HepG2 (cell line): ENCODE measurements around the gene LIF. TPM values are rescaled to one million over a fixed set of nuclear protein-coding genes. Genes with fewer than 3 reads are reported as not detected.
A peak's percentile ranks its signal among the peaks of the same experiment; 100 is the strongest.

Experiments
- ATAC-seq: fragments of 200-7000 bp; cut with Tn5 transposase; 3 replicates; pipeline ENCODE4 v1.9.1; 2020; ENCODE audit warnings: mild to moderate bottlenecking, moderate library complexity
- BruUV-seq: library from RNA; stranded (reverse); fragments of 400-500 nt; replicated peaks from 2 replicates; lab custom pipeline; 2021; lab: Mats Ljungman, UMichigan
- CTCF ChIA-PET: fragments of 300-600 bp; formaldehyde crosslinking; extraction: SDS; loops from one replicate; lab custom pipeline; 2021; ENCODE audit warnings: low total read pairs, inconsistent platforms, low intra/inter-chr PET ratio; lab: Yijun Ruan, JAX
- POLR2A ChIA-PET: fragments of 350-600 bp; sonication (Branson Sonifier 250); formaldehyde crosslinking; loops from one replicate; lab custom pipeline; 2020; ENCODE audit warnings: antibody characterized with exemption, inconsistent platforms; lab: Yijun Ruan, JAX
- DNase-seq: peaks from one replicate; pipeline ENCODE4 v3.0.0-alpha.2; 2015; ENCODE audit warnings: low spot score
- FAIRE-seq: peaks from 3 replicates; lab custom pipeline; 2011; peaks lifted over from hg19 to GRCh38; lab: Jason Lieb, UNC
- H2AFZ ChIP-seq: one replicate; pipeline ENCODE4 v1.6.1; 2011; ENCODE audit warnings: low read length, inconsistent platforms
- H3K27ac ChIP-seq: fragments of 300-600 bp; 3 replicates; pipeline ENCODE4 v1.8.0; 2011; ENCODE audit warnings: mixed run types, mild to moderate bottlenecking, mixed read lengths, low read length, inconsistent platforms; ENCODE audit not compliant: insufficient read depth; ENCODE audit errors: extremely low read length
- H3K27me3 ChIP-seq, 2 experiments: fragments of 200-600 bp in 1 of 2; 2 replicates in 1 of 2; 3 replicates in 1 of 2; pipeline versions ENCODE4 v1.6.0 to v1.8.0; 2011; ENCODE audit warnings: low read length in 2 of 2, mild to moderate bottlenecking in 2 of 2, moderate library complexity in 2 of 2, inconsistent platforms in 1 of 2; ENCODE audit not compliant: insufficient read depth in 2 of 2, control insufficient read depth in 1 of 2
- H3K36me3 ChIP-seq, 2 experiments: fragments of 200-600 bp in 1 of 2; replicated peaks in 1 of 2; 2 replicates in 1 of 2; 3 replicates in 1 of 2; pipeline versions ENCODE4 v1.5.1 to v1.8.0; 2011; ENCODE audit warnings: low read length in 2 of 2, inconsistent platforms in 1 of 2; ENCODE audit not compliant: insufficient read depth in 2 of 2, control insufficient read depth in 1 of 2
- H3K4me1 ChIP-seq: 2 replicates; pipeline ENCODE4 v1.5.1; 2012; ENCODE audit warnings: low read length, inconsistent platforms; ENCODE audit not compliant: insufficient read depth
- H3K4me2 ChIP-seq: 2 replicates; pipeline ENCODE4 v1.6.0; 2011; ENCODE audit warnings: low read depth, low read length, inconsistent platforms
- H3K4me3 ChIP-seq, 3 experiments: fragments of 200-600 bp in 1 of 3; sonication (generic), shearing (Covaris generic) in 1 of 3; replicated peaks in 1 of 3; 2 replicates each; pipeline ENCODE4 v1.5.1; 2011 to 2016; ENCODE audit warnings: low read length in 3 of 3, inconsistent platforms in 2 of 3, low read depth in 2 of 3, mild to moderate bottlenecking in 2 of 3, control low read depth in 1 of 3, mixed read lengths in 1 of 3; ENCODE audit not compliant: insufficient read depth in 1 of 3
- H3K79me2 ChIP-seq: one replicate; pipeline ENCODE4 v1.6.1; 2011; ENCODE audit warnings: low read length, inconsistent platforms; ENCODE audit not compliant: insufficient read depth
- H3K9ac ChIP-seq: 2 replicates; pipeline ENCODE4 v1.6.0; 2011; ENCODE audit warnings: mild to moderate bottlenecking, low read depth, low read length, inconsistent platforms; ENCODE audit not compliant: insufficient read depth
- H3K9me3 ChIP-seq: 2 replicates; pipeline ENCODE4 v1.5.1; 2012; ENCODE audit warnings: mild to moderate bottlenecking, low read length
- H4K20me1 ChIP-seq: 2 replicates; pipeline ENCODE4 v1.6.0; 2011; ENCODE audit warnings: inconsistent platforms, mild to moderate bottlenecking, low read length, moderate library complexity; ENCODE audit not compliant: insufficient read depth
- AGO2 ChIP-seq: fragments of 200-400 bp; formaldehyde crosslinking; optimal IDR thresholded peaks from 2 replicates; pipeline ENCODE3; 2017; ENCODE audit warnings: mild to moderate bottlenecking, low read depth, low read length, moderate library complexity
- ARNT ChIP-seq: fragments of 450-650 bp; IDR thresholded peaks from 2 replicates; pipeline ENCODE4 v1.6.1; 2017
- JUND ChIP-seq: sonication (generic); formaldehyde crosslinking; IDR thresholded peaks from 2 replicates; pipeline ENCODE4 v1.8.0; 2022; ENCODE audit warnings: mild to moderate bottlenecking, missing genetic modification reagents
- KDM1A ChIP-seq: IDR thresholded peaks from 2 replicates; pipeline ENCODE4 v1.6.1; 2016; ENCODE audit warnings: missing compliant biosample characterization
- NCOA5 ChIP-seq: sonication (generic); formaldehyde crosslinking; IDR thresholded peaks from 2 replicates; pipeline ENCODE4 v1.4.0; 2020; ENCODE audit warnings: missing genetic modification reagents
- SMARCC2 ChIP-seq: fragments of 450-650 bp; IDR thresholded peaks from 2 replicates; pipeline ENCODE4 v1.6.1; 2017; ENCODE audit warnings: antibody characterized with exemption, mild to moderate bottlenecking
- ZFP36L1 ChIP-seq: sonication (generic); formaldehyde crosslinking; IDR thresholded peaks from 2 replicates; pipeline ENCODE4 v1.8.0; 2022; ENCODE audit warnings: mild to moderate bottlenecking, missing genetic modification reagents, moderate library complexity
- WGBS: methylation state at CpG from one replicate; pipeline ENCODE4 v1.1.6; 2017; ENCODE audit warnings: low lambda C conversion rate; 5-methylcytosine and 5-hydroxymethylcytosine counted together
- in situ Hi-C: cut with HindIII; loops from 2 replicates; pipeline ENCODE4 v1.10.0; 2017; ENCODE audit warnings: low pct_unique_long_range_greater_than_20kb; ENCODE audit not compliant: extremely low pct_ligation_motif_present
- intact Hi-C: fragments of 100-400 bp; cut with micrococcal nuclease; formaldehyde crosslinking; loops from one replicate; pipeline ENCODE4 v1.10.0; 2022; ENCODE audit not compliant: unreplicated experiment
- polyA plus RNA-seq, 8 experiments: library from polyadenylated mRNA; depleted of rRNA in 3 of 8; stranded (reverse) in 7 of 8; unstranded in 1 of 8; fragments of >200 nt; fragmentation: Illumina TruSeq in 4 of 8; extraction: Trizol in 4 of 8; gene quantifications; 2 replicates each; pipeline versions ENCODE4 v1.2.1 to v1.2.3, GENCODE V29; 2011 to 2016; ENCODE audit warnings: low read depth in 4 of 8, missing spikeins in 1 of 8, mixed read lengths in 1 of 8; ENCODE audit not compliant: insufficient read depth in 1 of 8
- total RNA-seq, 5 experiments: library from RNA; depleted of rRNA; stranded (reverse); fragments of >200 nt; fragmentation: Illumina TruSeq; extraction: Trizol; gene quantifications; 2 replicates each; pipeline ENCODE4 v1.2.3, GENCODE V29; 2016; ENCODE audit warnings: low read depth in 1 of 5
- TF ChIP-seq, protein P1 (sequence below): sonication (generic); formaldehyde crosslinking; IDR thresholded peaks from 2 replicates; pipeline ENCODE4 v1.8.1; 2023; ENCODE audit warnings: missing genetic modification reagents, mild to moderate bottlenecking, borderline replicate concordance

Gene LIF
- total and polyA plus RNA-seq, 2 of the 13 experiments (the other 11 are each of a cell fraction or from before 2014, with no cell fraction given): 3.6 to 8.5 TPM

DNA sequence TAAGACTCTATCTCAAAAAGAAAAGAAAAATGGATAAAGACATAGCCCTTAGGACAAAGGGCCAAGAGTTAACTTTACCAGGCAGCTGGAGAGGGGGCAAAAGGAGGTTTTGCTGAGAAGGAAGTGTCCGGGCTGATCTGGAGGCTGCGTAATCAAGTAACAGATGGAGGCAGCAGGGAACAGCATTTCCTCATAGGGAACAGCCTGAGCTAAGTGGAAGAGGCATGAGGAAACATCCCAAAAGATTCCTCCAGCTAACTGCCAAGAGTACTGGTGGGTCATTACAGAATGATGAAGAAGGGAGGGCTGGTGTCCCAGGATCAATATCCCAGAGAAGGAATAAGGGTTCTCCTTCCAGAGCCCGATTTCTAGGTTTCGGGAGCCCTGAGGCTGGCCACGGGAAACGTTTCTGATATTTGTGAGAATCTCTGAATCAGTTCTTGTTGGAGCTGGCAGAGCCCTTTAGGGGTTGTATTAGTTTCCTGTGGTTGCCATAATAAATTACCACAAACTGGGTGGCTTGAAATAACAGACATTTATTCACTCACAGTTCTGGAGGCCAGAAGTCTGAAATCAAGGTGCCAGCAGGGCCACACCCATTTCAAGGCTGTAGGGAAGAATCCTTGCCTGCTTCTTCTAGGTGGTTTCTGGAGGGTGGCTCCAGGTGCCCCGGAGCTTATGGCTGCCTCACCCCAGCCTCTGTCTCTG is 21.2 kb downstream of the LIF start:
- Histone ChIP-seq H3K9ac (no peak overlapping the region), H3K36me3 (no peaks in the 10 kb centered on the region), H3K4me2 (no peak overlapping the region), H4K20me1 (no peaks in the 10 kb centered on the region), H3K27ac (no peak overlapping the region), H3K4me1 (peaks cover 64% of the 10 kb centered on the region), H3K27me3 (peaks cover 7 to 50% of the 10 kb centered on the region in 2 experiments; a peak in 4 of 5 replicates), H2AFZ (no peak overlapping the region), H3K4me3 (no peak overlapping the region), H3K9me3 (no peaks in the 10 kb centered on the region), H3K79me2 (no peaks in the 10 kb centered on the region)
- POLR2A ChIA-PET: no interaction called here
- CTCF ChIA-PET: interaction anchor here (1.3 kb wide), 1 partner anchor 31 kb away, joined by 3 read pairs; no protein-coding TSS in a partner anchor
- no peak for ATAC-seq
- TF ChIP-seq ARNT (no peak), NCOA5 (CRISPR knock-in tag) (no peak), ZFP36L1 (CRISPR knock-in tag) (no peak), SMARCC2 (no peak), AGO2 (no peak), JUND (CRISPR knock-in tag) (no peak), KDM1A (peak; percentile 69; the same call in 1 of the 2 replicates)
- TF ChIP-seq, protein P1, sequence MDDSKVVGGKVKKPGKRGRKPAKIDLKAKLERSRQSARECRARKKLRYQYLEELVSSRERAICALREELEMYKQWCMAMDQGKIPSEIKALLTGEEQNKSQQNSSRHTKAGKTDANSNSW (CRISPR knock-in tag): no peak
- in situ Hi-C loops: no loop called here
- no TSS peak for BruUV-seq
- no peak for FAIRE-seq
- DNase-seq: no peak
- intact Hi-C loops: no loop called here
- WGBS: 61% methylated on average over 7 of the region's 7 CpGs
